Mucosa of descending colon (tissue), 3 donors: ENCODE results near the gene ALG3. TPM values are rescaled to one million over a fixed set of nuclear protein-coding genes. Genes with fewer than 3 reads are reported as not detected.

Experiments used
- ATAC-seq: fragments of 200-7000 bp; cut with Tn5 transposase; one replicate; pipeline ENCODE4 v1.9.1; 2020; ENCODE audit warnings: mild to moderate bottlenecking, moderate library complexity
- DNase-seq, 3 donors: peaks; one replicate each; pipeline ENCODE4 v3.0.0-alpha.2; 2020
- H3K36me3 ChIP-seq: fragments of 200-600 bp; one replicate; pipeline ENCODE4 v1.8.0; 2021; ENCODE audit warnings: low read depth, mild to moderate bottlenecking
- H3K4me1 ChIP-seq: fragments of 200-600 bp; one replicate; pipeline ENCODE4 v1.8.0; 2021; ENCODE audit warnings: low read depth, mild to moderate bottlenecking
- H3K4me3 ChIP-seq: fragments of 200-600 bp; one replicate; pipeline ENCODE4 v1.8.0; 2021; ENCODE audit warnings: mild to moderate bottlenecking
- H3K9me3 ChIP-seq: fragments of 200-600 bp; one replicate; pipeline ENCODE4 v1.8.0; 2021; ENCODE audit warnings: mild to moderate bottlenecking
- CTCF ChIP-seq: fragments of 200-600 bp; IDR thresholded peaks from one replicate; pipeline ENCODE4 v1.8.0; 2022; ENCODE audit warnings: antibody characterized with exemption, mild to moderate bottlenecking
- intact Hi-C, 2 donors: fragments of 100-400 bp; cut with DNase I in 1 of 2; cut with micrococcal nuclease in 1 of 2; formaldehyde crosslinking; loops; one replicate each; pipeline versions ENCODE4 v1.11.0 to v1.11.1; 2022; cut with DNase I, micrococcal nuclease
- total RNA-seq, 3 donors: library from RNA; stranded (reverse); fragmentation: NEBNext Ultra II Directional in 2 of 3; extraction: Animal tissue kit (Norgen Biotek cat#: 25700) in 2 of 3; gene quantifications; one replicate each; pipeline versions ENCODE4 v1.2.1 to v1.2.4, GENCODE V29; 2021 to 2023
- donor health status: DM: no; HTN: no; CAD: no; lungs with moderate emphysema.
- donor health status: DM: no; HTN: no; CAD: no.
- donor health status: DM: no; HTN: yes; CAD: no.

The ALG3 gene
- total RNA-seq, 3 donors from 2014 or later: 30.8 to 39.9 (median 34.5) TPM

GRCh38 chr3:184236033-184236410 is 12.7 kb downstream of the ALG3 start:
- ATAC-seq: no peak
- Histone ChIP-seq H3K4me3 (no peak overlapping the region), H3K9me3 (no peaks in the 10 kb centered on the region), H3K36me3 (no peaks in the 10 kb centered on the region), H3K4me1 (peaks cover 1% of the 10 kb centered on the region)
- intact Hi-C loops: no loop called here
- TF ChIP-seq CTCF: no peak
- peak in 1 of 3 donors; percentile 39 for DNase-seq

GRCh38 chr3:184235381-184236032 is 13.3 kb downstream of the ALG3 start:
- no peaks in the 10 kb centered on the region for H3K9me3 ChIP-seq

GRCh38 chr3:184234671-184235380 is 13.9 kb downstream of the ALG3 start:
- no peaks in the 10 kb centered on the region for H3K9me3 ChIP-seq
- TF ChIP-seq CTCF: no peak
- H3K4me3 ChIP-seq: no peak overlapping the region
- no peak for DNase-seq
- H3K4me1 ChIP-seq: peaks cover 13% of the 10 kb centered on the region
- no peaks in the 10 kb centered on the region for H3K36me3 ChIP-seq
- intact Hi-C loops: no loop called here
- ATAC-seq: no peak

More at GRCh38 chr3:184235381-184236032, 13.3 kb downstream of the ALG3 start:
- peak in 1 of 3 donors; percentile 9 for DNase-seq
- intact Hi-C loops: no loop called here
- H3K4me1 ChIP-seq: peaks cover 6% of the 10 kb centered on the region
- H3K36me3 ChIP-seq: no peaks in the 10 kb centered on the region
- no peak overlapping the region for H3K4me3 ChIP-seq
- ATAC-seq: no peak
- TF ChIP-seq CTCF: no peak

GRCh38 chr3:184234224-184234623 is 14.5 kb downstream of the ALG3 start:
- H3K36me3 ChIP-seq: no peaks in the 10 kb centered on the region
- TF ChIP-seq CTCF: no peak
- intact Hi-C loops: no loop called here
- H3K4me3 ChIP-seq: no peak overlapping the region
- ATAC-seq (no peak), DNase-seq (peak in 1 of 3 donors; percentile 28)
- H3K9me3 ChIP-seq: no peaks in the 10 kb centered on the region
- peaks cover 19% of the 10 kb centered on the region for H3K4me1 ChIP-seq

GRCh38 chr3:184233127-184233843 is 15.5 kb downstream of the ALG3 start:
- no peak for DNase-seq
- no peaks in the 10 kb centered on the region for H3K36me3 ChIP-seq
- H3K4me3 ChIP-seq: no peak overlapping the region
- ATAC-seq: no peak
- intact Hi-C loops: no loop called here
- no peaks in the 10 kb centered on the region for H3K9me3 ChIP-seq
- no peak for TF ChIP-seq CTCF
- peaks cover 24% of the 10 kb centered on the region for H3K4me1 ChIP-seq
